IgD-negative memory B cell (primary cell): Measurements from ENCODE around the gene IRF1. TPM values are rescaled to one million over a fixed set of nuclear protein-coding genes. Genes with fewer than 3 reads are reported as not detected.
A peak's percentile ranks its signal among the peaks of the same experiment; 100 is the strongest.
"Not testable (repeated sequence)": the region's sequence is repeated elsewhere in the genome, so short reads cannot be mapped to it uniquely, and the experiment has no call there.

Source experiments
- H3K27ac Mint-ChIP-seq, 3 donors: one replicate each; pipeline ENCODE4 v1.8.0; 2020 to 2022; ENCODE audit warnings: mild to moderate bottlenecking in 3 of 3, mixed read lengths in 3 of 3, moderate library complexity in 1 of 3
- H3K27me3 Mint-ChIP-seq: one replicate; pipeline ENCODE4 v1.8.0; 2021; ENCODE audit warnings: mixed read lengths
- H3K36me3 Mint-ChIP-seq: one replicate; pipeline ENCODE4 v1.8.0; 2020; ENCODE audit warnings: mild to moderate bottlenecking, mixed read lengths
- H3K4me1 Mint-ChIP-seq, 3 donors: one replicate each; pipeline ENCODE4 v1.8.0; 2020 to 2022; ENCODE audit warnings: mixed read lengths in 3 of 3, mild to moderate bottlenecking in 1 of 3
- H3K4me3 Mint-ChIP-seq, 4 donors: one replicate each; pipeline ENCODE4 v1.8.0; 2020 to 2022; ENCODE audit warnings: mild to moderate bottlenecking in 4 of 4, mixed read lengths in 4 of 4, moderate library complexity in 3 of 4
- H3K9me3 Mint-ChIP-seq, 3 donors: one replicate each; pipeline ENCODE4 v1.8.0; 2020 to 2021; ENCODE audit warnings: mixed read lengths in 3 of 3, mild to moderate bottlenecking in 1 of 3
- polyA plus RNA-seq: library from polyadenylated mRNA; unstranded; fragments of 300-500 nt; fragmentation: Illumina TruSeq; gene quantifications from one replicate; pipeline ENCODE4 v1.2.3, GENCODE V29; 2021

IRF1 gene
- polyA plus RNA-seq, 1 donor from 2014 or later: 207 TPM

DNA sequence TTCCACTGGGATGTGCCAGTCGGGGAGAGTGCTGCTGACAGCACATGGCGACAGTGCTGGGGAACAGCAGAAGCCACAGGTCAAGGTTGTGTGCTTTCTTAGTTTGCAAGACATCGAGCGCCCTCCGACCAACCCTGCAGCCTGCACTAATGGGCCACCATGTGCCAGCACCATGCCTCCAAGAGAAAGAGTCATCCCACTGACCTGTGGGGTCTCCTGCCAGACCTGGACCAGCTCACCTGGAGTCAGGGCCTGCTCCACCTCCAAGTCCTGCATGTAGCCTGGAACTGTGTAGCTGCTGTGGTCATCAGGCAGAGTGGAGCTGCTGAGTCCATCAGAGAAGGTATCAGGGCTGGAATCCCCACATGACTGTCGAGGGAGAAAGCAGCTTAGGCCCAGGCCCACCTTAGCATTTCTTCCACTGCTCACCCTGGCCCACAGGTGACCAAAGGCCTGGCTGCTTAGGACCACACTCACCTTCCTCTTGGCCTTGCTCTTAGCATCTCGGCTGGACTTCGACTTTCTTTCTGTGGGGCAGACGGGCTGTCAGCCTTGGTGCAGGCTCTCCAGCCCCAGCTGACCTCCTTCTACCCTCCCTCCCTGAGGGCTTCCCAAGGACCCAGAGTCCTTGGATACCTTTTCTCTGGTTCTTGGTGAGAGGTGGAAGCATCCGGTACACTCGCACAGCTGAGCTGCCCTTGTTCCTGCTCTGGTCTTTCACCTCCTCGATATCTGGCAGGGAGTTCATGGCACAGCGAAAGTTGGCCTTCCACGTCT lies 4.1 kb downstream of the IRF1 start:
- Mint-ChIP-seq H3K9me3 (no peaks in the 10 kb centered on the region), H3K27ac (peak overlapping the region; percentile 76 to 99 (median 88)), H3K36me3 (peaks cover 16% of the 10 kb centered on the region), H3K4me3 (peak overlapping the region in 3 of 4 donors; percentile 72 to 94 (median 80)), H3K4me1 (peaks cover 31 to 45% (median 35%) of the 10 kb centered on the region in 3 donors), H3K27me3 (no peaks in the 10 kb centered on the region)

DNA sequence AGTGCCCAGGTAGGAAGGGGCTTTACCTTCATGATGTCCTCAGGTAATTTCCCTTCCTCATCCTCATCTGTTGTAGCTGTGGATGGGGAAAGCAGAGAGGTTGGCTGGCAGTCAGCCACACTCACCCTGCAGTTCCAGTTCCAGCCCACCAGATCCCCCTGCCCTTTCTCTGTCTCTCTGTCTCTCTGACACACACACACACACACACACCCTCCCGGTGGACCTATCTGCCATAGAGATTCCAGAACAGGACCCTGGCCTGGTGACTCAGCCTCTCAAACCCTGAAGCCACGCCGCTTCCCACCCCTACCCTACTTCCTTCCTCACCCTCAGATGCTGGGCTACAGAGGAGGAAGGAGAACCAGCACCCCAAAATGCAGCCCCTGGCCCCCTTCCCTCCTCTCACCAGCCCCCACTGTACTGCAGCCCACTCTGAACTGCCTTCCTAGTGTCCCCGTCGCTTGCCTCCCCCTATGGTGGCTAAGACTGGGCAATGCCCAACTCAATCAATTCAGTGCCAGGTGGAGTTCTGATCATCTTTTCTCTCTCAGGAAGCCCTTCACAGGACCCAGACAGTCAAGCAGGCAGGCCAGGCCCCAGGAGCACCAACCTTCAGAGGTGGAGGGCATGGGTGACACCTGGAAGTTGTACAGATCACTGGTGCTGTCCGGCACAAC lies 4.8 kb downstream of the IRF1 start:
- Mint-ChIP-seq H3K36me3 (peaks cover 16% of the 10 kb centered on the region), H3K27ac (peak overlapping the region; percentile 67 to 99 (median 88)), H3K4me1 (peaks cover 33 to 49% (median 37%) of the 10 kb centered on the region in 3 donors), H3K9me3 (no peaks in the 10 kb centered on the region), H3K4me3 (peak overlapping the region in 3 of 4 donors; percentile 72 to 80 (median 79)), H3K27me3 (no peaks in the 10 kb centered on the region)

DNA sequence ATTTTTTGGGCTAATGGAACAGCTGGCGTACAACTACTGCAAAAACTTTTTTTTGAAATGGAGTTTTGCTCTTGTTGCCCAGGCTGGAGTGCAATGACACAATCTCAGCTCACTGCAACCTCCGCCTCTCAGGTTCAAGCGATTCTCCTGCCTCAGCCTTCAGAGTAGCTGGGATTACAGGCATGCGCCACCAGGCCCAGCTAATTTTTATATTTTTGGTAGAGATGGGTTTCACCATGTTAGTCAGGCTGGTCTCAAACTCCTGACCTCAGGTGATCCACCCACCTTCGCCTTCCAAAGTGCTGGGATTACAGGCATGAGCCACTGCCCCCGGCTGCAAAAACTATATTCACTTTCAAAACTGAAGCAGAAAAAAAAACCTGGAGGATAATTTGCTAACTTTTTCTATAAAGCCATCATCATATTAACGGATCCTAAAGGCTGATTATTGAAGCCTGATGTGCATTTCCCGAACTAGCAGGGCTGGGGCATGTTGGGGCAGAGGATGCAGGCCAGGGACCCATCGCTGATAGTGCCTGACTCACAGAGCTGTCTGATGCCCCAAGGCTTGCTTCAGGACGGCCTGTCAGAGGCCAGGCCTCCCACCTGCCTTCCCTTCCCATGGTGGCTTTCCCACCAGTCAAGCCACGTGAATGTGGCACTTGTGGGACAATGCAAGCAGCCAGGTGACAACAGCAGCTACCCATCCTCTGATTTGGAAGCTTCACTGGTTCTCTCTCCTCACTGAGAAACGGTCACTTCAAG lies 5.5 kb downstream of the IRF1 start:
- Mint-ChIP-seq H3K4me3 (peak overlapping the region in 2 of 4 donors; percentile 79 to 80), H3K36me3 (peaks cover 16% of the 10 kb centered on the region), H3K4me1 (peaks cover 33 to 50% (median 42%) of the 10 kb centered on the region in 3 donors), H3K27ac (peak overlapping the region; percentile 46 to 99 (median 88))
- H3K9me3 Mint-ChIP-seq, H3K27me3 Mint-ChIP-seq: not testable (repeated sequence)

DNA sequence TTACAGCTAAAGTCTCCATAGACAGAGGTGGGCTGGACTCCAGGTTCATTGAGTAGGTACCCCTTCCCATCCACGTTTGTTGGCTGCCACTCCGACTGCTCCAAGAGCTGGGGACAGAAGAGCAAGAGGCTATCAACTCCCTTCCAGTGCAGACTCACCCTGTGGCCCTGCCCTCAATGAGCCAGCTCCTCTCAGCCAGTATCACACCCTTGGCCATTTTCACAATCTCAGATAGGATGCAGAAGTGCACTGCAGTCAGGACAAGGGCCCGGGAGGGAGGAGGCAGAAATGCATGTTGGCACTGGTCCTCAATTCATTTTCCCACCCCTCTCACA lies 6.2 kb downstream of the IRF1 start:
- Mint-ChIP-seq H3K4me3 (peak overlapping the region in 3 of 4 donors; percentile 44 to 80 (median 67)), H3K36me3 (peaks cover 16% of the 10 kb centered on the region), H3K4me1 (peaks cover 33 to 57% (median 45%) of the 10 kb centered on the region in 3 donors)

DNA sequence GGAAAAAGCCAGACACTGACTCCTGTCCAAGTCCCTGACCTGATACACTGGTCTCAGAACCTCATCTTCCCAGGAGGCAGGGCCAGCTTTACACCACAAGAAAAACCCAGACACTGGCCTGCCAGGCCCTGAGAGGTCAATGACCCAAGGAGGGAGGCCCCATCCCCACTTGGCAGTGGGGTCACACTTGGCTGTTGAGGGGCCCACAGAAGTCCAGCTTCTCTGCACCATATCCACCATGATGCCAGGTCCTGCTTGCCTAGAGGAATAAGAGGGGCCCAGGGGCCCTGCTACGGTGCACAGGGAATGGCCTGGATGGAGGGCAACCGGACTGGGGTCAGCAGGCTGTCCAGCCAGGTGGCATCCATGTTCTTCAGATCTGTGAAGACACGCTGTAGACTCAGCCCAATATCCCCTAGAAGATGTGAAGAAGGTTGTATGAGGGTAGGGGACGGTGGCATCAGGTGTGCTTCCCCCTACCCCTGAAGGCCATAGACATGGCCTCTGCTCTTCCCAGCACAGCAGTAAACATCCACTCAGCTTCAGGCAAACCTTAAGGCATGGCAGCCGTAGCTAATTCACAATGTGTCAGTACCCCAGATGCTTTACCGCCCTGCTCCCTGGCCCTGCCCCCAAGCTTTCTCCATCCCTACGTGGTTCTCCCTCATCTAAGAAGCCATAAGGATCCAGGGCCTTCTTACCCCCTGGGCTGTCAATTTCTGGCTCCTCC lies 6.7 kb downstream of the IRF1 start:
- peak overlapping the region; percentile 54 to 88 (median 59) for H3K27ac Mint-ChIP-seq
- H3K27me3 Mint-ChIP-seq: no peaks in the 10 kb centered on the region
- peaks cover 36 to 60% (median 48%) of the 10 kb centered on the region in 3 donors for H3K4me1 Mint-ChIP-seq
- H3K36me3 Mint-ChIP-seq: peaks cover 12% of the 10 kb centered on the region
- no peaks in the 10 kb centered on the region for H3K9me3 Mint-ChIP-seq
- peak overlapping the region in 3 of 4 donors; percentile 44 to 80 (median 67) for H3K4me3 Mint-ChIP-seq

More for the DNA sequence above, 6.2 kb downstream of the IRF1 start:
- no peaks in the 10 kb centered on the region for H3K27me3 Mint-ChIP-seq
- peak overlapping the region; percentile 54 to 88 (median 59) for H3K27ac Mint-ChIP-seq
- H3K9me3 Mint-ChIP-seq: no peaks in the 10 kb centered on the region

DNA sequence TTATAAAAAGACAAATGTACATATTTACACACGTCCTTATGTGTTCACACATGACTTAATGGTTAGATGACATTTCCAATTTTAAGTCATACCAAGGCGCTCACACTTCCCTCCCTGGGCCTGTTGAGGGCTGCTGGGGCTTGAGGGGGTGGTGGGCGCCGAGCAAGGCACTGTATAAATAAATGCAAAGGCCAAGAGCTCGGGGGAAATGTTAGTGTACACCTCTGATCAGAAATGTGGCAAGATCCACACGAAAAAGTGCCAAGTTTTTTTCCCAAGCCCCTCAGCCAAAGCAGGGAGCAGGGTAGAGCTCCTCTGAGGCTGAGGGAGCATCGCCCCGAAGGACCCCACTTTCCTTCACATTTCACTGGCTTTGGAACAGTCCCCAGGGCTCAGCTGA lies 7.5 kb downstream of the IRF1 start:
- no peaks in the 10 kb centered on the region for H3K27me3 Mint-ChIP-seq
- no peaks in the 10 kb centered on the region for H3K9me3 Mint-ChIP-seq
- peaks cover 12% of the 10 kb centered on the region for H3K36me3 Mint-ChIP-seq
- H3K4me3 Mint-ChIP-seq: peak overlapping the region in 1 of 4 donors; percentile 80
- peak overlapping the region in 1 of 3 donors; percentile 88 for H3K27ac Mint-ChIP-seq
- peaks cover 41 to 62% (median 52%) of the 10 kb centered on the region in 3 donors for H3K4me1 Mint-ChIP-seq

DNA sequence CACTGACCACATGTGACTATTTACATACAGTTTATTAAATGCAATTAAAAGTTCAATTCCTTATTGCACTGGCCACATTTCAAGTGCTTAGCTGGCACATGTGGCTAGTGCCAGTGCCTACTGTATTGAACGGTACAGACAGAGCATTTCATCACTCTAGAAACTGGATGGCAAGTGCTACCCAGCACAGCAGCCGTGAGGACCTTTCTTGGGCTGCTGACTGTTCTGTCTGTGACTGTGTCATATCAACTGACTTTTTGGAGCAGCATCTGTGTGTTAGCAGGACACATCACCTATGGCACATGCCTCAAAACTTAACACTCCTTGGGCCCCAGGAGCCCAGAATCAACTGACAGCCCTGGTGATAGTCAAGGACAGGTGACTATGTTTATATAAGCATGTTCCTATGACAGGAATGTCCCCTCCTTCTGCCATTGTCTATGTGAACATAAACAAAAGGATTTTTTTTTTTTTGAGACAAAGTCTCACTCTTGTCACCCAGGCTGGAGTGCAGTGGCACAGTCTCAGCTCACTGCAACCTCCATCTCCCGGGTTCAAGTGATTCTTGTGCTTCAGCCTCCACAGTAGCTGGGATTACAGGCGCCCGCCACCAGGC lies 8.9 kb downstream of the IRF1 start:
- H3K4me1 Mint-ChIP-seq: peaks cover 45 to 62% (median 55%) of the 10 kb centered on the region in 3 donors

DNA sequence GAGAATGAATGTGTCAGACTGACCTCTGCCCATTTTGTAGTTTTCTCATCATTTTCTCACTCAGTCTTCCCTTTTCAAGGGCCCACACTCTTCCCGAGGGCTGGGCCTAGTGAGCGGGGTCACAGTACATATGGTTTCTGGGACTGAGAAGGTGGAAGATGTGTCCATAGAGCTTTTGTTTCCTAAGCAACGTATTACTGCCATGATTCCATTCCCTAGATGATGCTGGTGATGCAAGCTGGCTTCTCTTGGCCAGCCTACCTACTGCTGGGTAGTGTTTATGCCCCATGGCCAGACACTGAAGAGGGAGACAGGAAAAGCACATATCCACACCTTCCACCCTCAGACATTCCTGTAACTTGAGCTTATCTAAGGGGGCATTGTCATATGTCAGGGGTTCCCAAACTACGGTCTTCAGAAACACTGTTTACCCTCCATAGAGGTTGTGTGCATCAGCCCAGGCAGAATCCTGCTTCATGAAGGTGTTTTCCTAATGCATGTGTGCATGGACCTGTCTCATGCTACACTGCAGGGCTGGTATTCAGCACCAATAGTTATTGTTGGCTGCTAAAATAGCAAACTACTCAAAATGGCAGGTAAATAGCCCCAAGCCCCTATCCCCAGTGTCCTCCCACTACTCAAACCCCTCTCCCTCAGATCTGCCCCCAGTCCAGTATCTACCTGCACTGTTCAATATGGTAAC lies 9.5 kb downstream of the IRF1 start:
- Mint-ChIP-seq H3K9me3 (no peaks in the 10 kb centered on the region), H3K4me1 (peaks cover 44 to 62% (median 57%) of the 10 kb centered on the region in 3 donors), H3K27me3 (no peaks in the 10 kb centered on the region), H3K27ac (peak overlapping the region; percentile 44 to 94 (median 88)), H3K36me3 (peaks cover 9% of the 10 kb centered on the region), H3K4me3 (peak overlapping the region in 2 of 4 donors; percentile 4 to 58)

More for the DNA sequence above, 8.9 kb downstream of the IRF1 start:
- Mint-ChIP-seq H3K27me3 (no peaks in the 10 kb centered on the region), H3K36me3 (peaks cover 9% of the 10 kb centered on the region), H3K27ac (peak overlapping the region; percentile 44 to 94 (median 88)), H3K9me3 (no peaks in the 10 kb centered on the region), H3K4me3 (peak overlapping the region in 2 of 4 donors; percentile 4 to 58)

DNA sequence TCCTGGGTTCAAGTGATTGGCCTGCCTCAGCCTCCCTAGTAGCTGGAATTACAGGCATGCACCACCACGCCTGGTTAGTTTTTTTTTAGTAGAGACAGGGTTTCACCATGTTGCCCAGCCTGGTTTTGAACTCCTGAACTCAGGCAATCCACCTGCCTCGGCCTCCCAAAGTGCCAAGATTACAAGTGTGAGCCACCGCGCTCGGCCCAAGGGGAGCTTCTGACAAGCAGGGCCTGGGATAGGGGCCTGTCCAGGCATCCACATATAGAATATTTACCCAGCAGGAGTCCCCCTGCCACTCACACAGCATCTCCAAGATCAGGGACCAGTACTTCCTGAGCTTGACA lies 10.1 kb downstream of the IRF1 start:
- H3K9me3 Mint-ChIP-seq: no peaks in the 10 kb centered on the region
- peaks cover 44 to 59% (median 52%) of the 10 kb centered on the region in 3 donors for H3K4me1 Mint-ChIP-seq

DNA sequence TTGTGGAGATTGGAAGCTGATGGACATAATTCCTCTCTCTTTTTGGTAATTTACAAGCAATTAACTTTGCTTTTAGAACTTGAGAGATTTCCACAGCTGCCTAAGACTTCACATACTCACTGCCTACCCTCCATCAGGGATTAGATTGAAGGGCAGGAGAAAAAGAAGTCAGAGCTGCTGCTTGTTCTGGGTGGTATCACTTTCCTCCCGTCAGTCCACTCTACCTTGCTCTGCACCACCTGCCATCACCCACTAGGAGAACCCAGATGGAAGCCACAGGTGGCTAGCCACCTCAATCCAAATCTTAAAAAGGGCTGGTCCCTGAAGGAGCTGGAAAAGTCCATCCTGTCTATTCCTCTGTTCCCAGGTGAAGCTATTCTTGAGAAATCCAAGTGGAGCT lies 10.5 kb downstream of the IRF1 start:
- Mint-ChIP-seq H3K27ac (peak overlapping the region; percentile 29 to 94 (median 88)), H3K4me1 (peaks cover 43 to 58% (median 52%) of the 10 kb centered on the region in 3 donors), H3K9me3 (no peaks in the 10 kb centered on the region), H3K4me3 (peak overlapping the region in 2 of 4 donors; percentile 58 to 77), H3K36me3 (peaks cover 9% of the 10 kb centered on the region), H3K27me3 (no peaks in the 10 kb centered on the region)

More for the DNA sequence above, 10.1 kb downstream of the IRF1 start:
- H3K27ac Mint-ChIP-seq: peak overlapping the region; percentile 29 to 94 (median 88)
- no peaks in the 10 kb centered on the region for H3K27me3 Mint-ChIP-seq
- peaks cover 9% of the 10 kb centered on the region for H3K36me3 Mint-ChIP-seq
- peak overlapping the region in 2 of 4 donors; percentile 58 to 77 for H3K4me3 Mint-ChIP-seq

DNA sequence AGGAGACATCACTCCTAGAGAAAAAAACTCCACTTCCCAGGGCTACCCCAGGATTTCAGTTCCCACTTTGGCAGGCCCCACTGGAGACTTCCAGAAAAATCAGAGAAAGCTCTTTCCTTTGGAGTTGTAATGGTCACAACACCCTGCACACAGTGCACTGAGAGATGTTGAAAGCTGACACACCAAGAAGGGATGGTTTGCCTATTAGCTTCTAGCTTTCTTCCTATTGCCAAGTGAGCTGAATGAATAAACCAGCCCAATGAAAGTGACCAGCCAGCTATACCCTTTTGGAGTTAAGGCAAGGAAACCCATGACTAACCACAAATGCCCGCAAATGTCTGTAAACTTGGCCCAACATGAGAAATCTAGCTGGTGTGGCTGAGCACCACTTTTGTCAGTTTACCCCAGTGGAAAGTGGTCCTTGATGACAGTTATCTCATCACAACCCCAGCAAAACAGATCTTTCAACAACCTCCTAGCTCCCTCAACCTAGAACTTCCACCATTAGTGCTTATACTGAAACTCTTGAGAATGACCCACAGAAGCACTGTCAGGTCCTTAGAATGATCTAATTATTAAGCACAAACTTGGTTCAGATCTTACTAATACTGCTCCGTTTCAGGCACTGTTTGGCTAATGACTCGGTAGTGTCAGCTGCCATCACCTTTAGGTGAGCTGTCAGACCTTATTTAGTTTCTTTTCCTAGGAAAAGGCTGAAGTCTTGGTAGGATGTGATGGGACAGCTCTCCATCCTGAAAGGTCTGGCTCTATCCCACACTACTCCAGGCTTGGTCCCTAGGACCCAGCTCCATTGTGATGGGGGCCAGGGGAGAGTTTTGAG lies 11.2 kb downstream of the IRF1 start:
- Mint-ChIP-seq H3K27me3 (no peaks in the 10 kb centered on the region), H3K36me3 (peaks cover 8% of the 10 kb centered on the region), H3K4me1 (peaks cover 49 to 60% (median 57%) of the 10 kb centered on the region in 3 donors), H3K9me3 (no peaks in the 10 kb centered on the region), H3K27ac (peak overlapping the region; percentile 88 to 95 (median 94)), H3K4me3 (peak overlapping the region in 3 of 4 donors; percentile 41 to 75 (median 57))

DNA sequence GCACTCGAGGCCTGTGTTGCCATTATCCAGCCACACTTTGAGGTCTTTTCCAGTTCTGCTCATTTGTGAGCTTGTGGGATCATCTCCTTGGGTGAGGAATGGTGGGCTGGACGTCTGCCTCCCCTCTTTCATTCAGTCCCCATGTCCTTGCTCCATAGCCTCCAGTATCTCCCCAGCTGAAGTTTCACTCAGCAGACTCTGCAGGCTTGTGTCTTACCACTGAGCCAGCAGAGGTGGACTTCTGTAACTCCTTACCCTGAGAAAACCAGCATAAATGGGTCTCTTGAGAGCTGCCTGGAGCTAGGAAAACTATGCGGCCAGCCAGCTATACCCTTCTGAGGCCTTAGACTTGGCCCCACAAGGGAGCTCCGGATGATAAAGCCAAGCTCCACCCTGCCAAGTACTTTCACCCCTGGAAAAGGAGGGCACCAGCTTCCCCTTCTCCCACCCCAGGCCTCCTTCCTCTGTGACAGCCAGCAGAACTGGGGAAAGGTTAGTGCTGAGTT lies 12.2 kb downstream of the IRF1 start:
- no peaks in the 10 kb centered on the region for H3K27me3 Mint-ChIP-seq
- peaks cover 4% of the 10 kb centered on the region for H3K36me3 Mint-ChIP-seq
- H3K4me3 Mint-ChIP-seq: peak overlapping the region in 3 of 4 donors; percentile 41 to 75 (median 57)
- peak overlapping the region; percentile 88 to 95 (median 94) for H3K27ac Mint-ChIP-seq
- H3K4me1 Mint-ChIP-seq: peaks cover 50 to 59% (median 59%) of the 10 kb centered on the region in 3 donors
- no peaks in the 10 kb centered on the region for H3K9me3 Mint-ChIP-seq
